Measurements from ENCODE around the gene ACTR3. TPM values are rescaled to one million over a fixed set of nuclear protein-coding genes. Genes with fewer than 3 reads are reported as not detected.

ACTR3 gene
- total RNA-seq, 1 experiment from 2014 or later, result 180 TPM

- Histone ChIP-seq H3K23ac (ENCODE audit: insufficient read length, low read depth, low read length) (no peak overlapping the region), H4K8ac (replicated peaks; ENCODE audit: insufficient read length, low read depth, low read length) (no peak overlapping the region), H3K9ac (ENCODE audit: extremely low read depth, insufficient read length, low read length) (no peak overlapping the region), H3T11ph (ENCODE audit: low read length) (no peak overlapping the region), H2AFZ (ENCODE audit: low read length) (no peak overlapping the region), H3K56ac (ENCODE audit: insufficient read length, low read depth, low read length) (no peak overlapping the region), H2BK120ac (ENCODE audit: low read depth, low read length, poor library complexity, severe bottlenecking) (no peak overlapping the region), H3K23me2 (ENCODE audit: insufficient read length, low read depth, low read length, poor library complexity, severe bottlenecking) (no peaks in the 10 kb centered on the region), H3K27ac (ENCODE audit: insufficient read length, low read depth, low read length) (no peak overlapping the region), H4K5ac (ENCODE audit: insufficient read length, low read depth, low read length) (no peak overlapping the region), H3K14ac (ENCODE audit: insufficient read depth, low read length) (no peak overlapping the region), H3K79me2 (ENCODE audit: insufficient read depth, low read length) (no peaks in the 10 kb centered on the region), H3K4me2 (ENCODE audit: insufficient read depth, insufficient read length, low read length) (no peak overlapping the region), H2BK5ac (ENCODE audit: insufficient read length, low read length) (no peak overlapping the region), H4K20me1 (ENCODE audit: control insufficient read depth, insufficient read depth, insufficient read length) (no peaks in the 10 kb centered on the region), H3K79me1 (ENCODE audit: insufficient read depth, low read depth, low read length, poor library complexity, severe bottlenecking) (no peaks in the 10 kb centered on the region), H2BK12ac (ENCODE audit: insufficient read length, low read depth, low read length) (no peak overlapping the region), H4K91ac (ENCODE audit: insufficient read length, low read depth, low read length) (no peak overlapping the region), H3K18ac (ENCODE audit: insufficient read length, low read depth, low read length) (no peak overlapping the region), H3K9me3 (ENCODE audit: control insufficient read depth, low read depth, low read length) (no peaks in the 10 kb centered on the region), H3K4ac (ENCODE audit: low read depth, low read length) (no peak overlapping the region), H2BK15ac (ENCODE audit: low read depth, low read length) (no peak overlapping the region), H2AK5ac (ENCODE audit: insufficient read length, low read length) (no peak overlapping the region), H3K27me3 (ENCODE audit: insufficient read depth, low read length) (no peaks in the 10 kb centered on the region), H2BK20ac (ENCODE audit: low read depth, low read length, poor library complexity, severe bottlenecking) (no peak overlapping the region), H3K4me1 (ENCODE audit: insufficient read depth, low read length) (no peaks in the 10 kb centered on the region)
- Mint-ChIP-seq H3K27ac (no peak overlapping the region), H3K27me3 (ENCODE audit: low read depth) (peaks cover 1% of the 10 kb centered on the region), H3K4me1 (no peaks in the 10 kb centered on the region), H3K36me3 (ENCODE audit: insufficient read depth in 1 of 3, low read depth in 3 of 3) (peaks cover 0 to 6% (median 0%) of the 10 kb centered on the region in 3 experiments; a peak in 1 of 7 replicates), H3K4me3 (no peak overlapping the region), H3K9me3 (peaks cover 4% of the 10 kb centered on the region in 2 experiments; a peak in 3 of 5 replicates)
- no peak for TF ChIP-seq CTCF (conservative IDR thresholded peaks at IDR 0.05)
- no peak for DNase-seq
- no CpG with 5 or more reads among the region's 4 CpGs for WGBS (ENCODE audit: extremely low coverage, insufficient read length, low lambda C conversion rate)
These were observed 96.9 kb downstream of the ACTR3 start for GRCh38 chr2:113986762-113987290.
